Motor neuron (in vitro differentiated cells): Measurements from ENCODE around the gene CELF2. TPM values are rescaled to one million over a fixed set of nuclear protein-coding genes. Genes with fewer than 3 reads are reported as not detected.
A peak's percentile ranks its signal among the peaks of the same experiment; 100 is the strongest.

Source experiments
- ATAC-seq, 8 experiments: fragments of 200-7000 bp; cut with Tn5 transposase; replicated peaks in 6 of 8; 2 replicates each; pipeline ENCODE4 v1.8.0; 2021; ENCODE audit warnings: mild to moderate bottlenecking in 8 of 8, moderate library complexity in 8 of 8
- H3K27ac ChIP-seq, 2 donors: fragments of 250-450 bp; sonication (Bioruptor Pico); 2 replicates each; pipeline ENCODE4 v1.9.0; 2021; ENCODE audit warnings: antibody characterized with exemption in 2 of 2, mild to moderate bottlenecking in 2 of 2, moderate library complexity in 1 of 2
- H3K4me1 ChIP-seq, 2 donors: fragments of 250-450 bp; sonication (Bioruptor Pico); replicated peaks in 1 of 2; 2 replicates each; pipeline ENCODE4 v1.6.1; 2021; ENCODE audit warnings: antibody characterized with exemption in 2 of 2, mild to moderate bottlenecking in 2 of 2, moderate library complexity in 1 of 2
- H3K4me3 ChIP-seq, 5 donors: fragments of 250-450 bp; sonication (Bioruptor Pico); 2 replicates each; pipeline ENCODE4 v1.9.0; 2021; ENCODE audit warnings: antibody characterized with exemption in 5 of 5, mild to moderate bottlenecking in 5 of 5, moderate library complexity in 4 of 5
- WGBS, 10 experiments: fragments of 450-650 bp; shearing (Covaris generic); methylation state at CpG; one replicate each; pipeline ENCODE4 v1.0.0; 2022; 5-methylcytosine and 5-hydroxymethylcytosine counted together
- in situ Hi-C, 9 experiments: fragments of 400-800 bp; cut with MboI; loops; one replicate each; pipeline ENCODE4 v1.15.0; 2021; ENCODE audit warnings: low sequenced_read_pairs in 9 of 9, low pct_unique_long_range_greater_than_20kb in 2 of 9; ENCODE audit not compliant: unreplicated experiment in 9 of 9
- total RNA-seq, 8 experiments: library from RNA; unstranded; fragments of 300-600 nt; gene quantifications; 2 replicates each; pipeline versions ENCODE4 v1.2.3 to v1.2.4, GENCODE V29; 2022

Gene CELF2
- total RNA-seq, 8 experiments from 2014 or later: 10.4 to 60.9 (median 15.6) TPM

GRCh38 chr10:11249152-11249807, 231.6 kb downstream of the CELF2 start:
- WGBS, 10 experiments: 0 to 60% (median 26%) methylated on average over 1 to 9 of the region's 10 CpGs; no CpG with 5 or more reads in 1 of the 10 experiments
- peak overlapping the region in 1 of 2 donors; percentile 7 for H3K27ac ChIP-seq
- peaks cover 21% of the 10 kb centered on the region in 2 donors for H3K4me1 ChIP-seq
- in situ Hi-C loops: no loop called here
- H3K4me3 ChIP-seq: no peak overlapping the region
- ATAC-seq: peak in 6 of 8 experiments; percentile 41 to 87 (median 78)

- peak in 4 of 8 experiments; percentile 23 to 41 (median 31) for ATAC-seq
- Histone ChIP-seq H3K4me3 (no peak overlapping the region), H3K27ac (peak overlapping the region in 1 of 2 donors; percentile 7), H3K4me1 (peaks cover 21% of the 10 kb centered on the region in 2 donors)
- 13 to 67% (median 44%) methylated on average over 1 to 2 of the region's 2 CpGs for WGBS, 10 experiments
- in situ Hi-C loops: no loop called here
Observed at GRCh38 chr10:11249808-11250195, 232.1 kb downstream of the CELF2 start.

- WGBS, 10 experiments: 30 to 100% (median 82%) methylated on average over 1 to 4 of the region's 5 CpGs; no CpG with 5 or more reads in 2 of the 10 experiments
- in situ Hi-C loops: no loop called here
- H3K27ac ChIP-seq: no peak overlapping the region
- ATAC-seq: peak in 1 of 8 experiments; percentile 43
- no peak overlapping the region for H3K4me3 ChIP-seq
- H3K4me1 ChIP-seq: peaks cover 21% of the 10 kb centered on the region in 2 donors
Observed at GRCh38 chr10:11250304-11250703, 232.6 kb downstream of the CELF2 start.

- Histone ChIP-seq H3K27ac (no peak overlapping the region), H3K4me1 (peaks cover 22 to 29% of the 10 kb centered on the region in 2 donors), H3K4me3 (no peak overlapping the region)
- in situ Hi-C loops: no loop called here
- WGBS, 10 experiments: 14 to 100% (median 86%) methylated on average over 1 to 4 of the region's 7 CpGs; no CpG with 5 or more reads in 2 of the 10 experiments
- no peak for ATAC-seq
Observed at GRCh38 chr10:11252887-11253286, 235.2 kb downstream of the CELF2 start.

- Histone ChIP-seq H3K4me3 (no peak overlapping the region), H3K4me1 (peaks cover 25 to 32% of the 10 kb centered on the region in 2 donors), H3K27ac (no peak overlapping the region)
- in situ Hi-C loops: no loop called here
- no peak for ATAC-seq
- 56 to 100% (median 94%) methylated on average over 2 to 10 of the region's 10 CpGs for WGBS, 10 experiments
Observed at GRCh38 chr10:11253385-11254002, 235.8 kb downstream of the CELF2 start.

GRCh38 chr10:11255156-11255555, 237.5 kb downstream of the CELF2 start:
- ATAC-seq: no peak
- H3K4me3 ChIP-seq: no peak overlapping the region
- in situ Hi-C loops: no loop called here
- H3K27ac ChIP-seq: no peak overlapping the region
- peaks cover 9 to 17% of the 10 kb centered on the region in 2 donors for H3K4me1 ChIP-seq
- WGBS, 10 experiments: 86 to 100% (median 93%) methylated on average over 2 to 11 of the region's 12 CpGs; no CpG with 5 or more reads in 5 of the 10 experiments

GRCh38 chr10:11255796-11256444, 238.2 kb downstream of the CELF2 start:
- Histone ChIP-seq H3K4me1 (peaks cover 4 to 20% of the 10 kb centered on the region in 2 donors), H3K4me3 (no peak overlapping the region), H3K27ac (no peak overlapping the region)
- ATAC-seq: no peak
- 44 to 100% (median 68%) methylated on average over 2 to 7 of the region's 7 CpGs; no CpG with 5 or more reads in 3 of the 10 experiments for WGBS, 10 experiments
- in situ Hi-C loops: no loop called here

GRCh38 chr10:11256896-11257295, 239.2 kb downstream of the CELF2 start:
- Histone ChIP-seq H3K4me3 (no peak overlapping the region), H3K4me1 (peaks cover 4 to 20% of the 10 kb centered on the region in 2 donors), H3K27ac (no peak overlapping the region)
- in situ Hi-C loops: no loop called here
- ATAC-seq: no peak
- 40 to 95% (median 90%) methylated on average over 1 to 9 of the region's 13 CpGs; no CpG with 5 or more reads in 1 of the 10 experiments for WGBS, 10 experiments

GRCh38 chr10:11257440-11258090, 239.9 kb downstream of the CELF2 start:
- peak in 5 of 8 experiments; percentile 74 to 95 (median 92) for ATAC-seq
- Histone ChIP-seq H3K27ac (no peak overlapping the region), H3K4me1 (peaks cover 4 to 20% of the 10 kb centered on the region in 2 donors), H3K4me3 (no peak overlapping the region)
- WGBS, 10 experiments: 17 to 88% (median 50%) methylated on average over 1 to 12 of the region's 13 CpGs; no CpG with 5 or more reads in 1 of the 10 experiments
- in situ Hi-C loops: no loop called here

- no peak overlapping the region for H3K27ac ChIP-seq
- H3K4me1 ChIP-seq: peaks cover 13 to 36% of the 10 kb centered on the region in 2 donors
- in situ Hi-C loops: no loop called here
- ATAC-seq: peak in 2 of 8 experiments; percentile 20 to 52
- WGBS, 10 experiments: 0 to 85% (median 68%) methylated on average over 1 to 9 of the region's 9 CpGs; no CpG with 5 or more reads in 3 of the 10 experiments
- H3K4me3 ChIP-seq: no peak overlapping the region
Observed at GRCh38 chr10:11260170-11260569, 242.5 kb downstream of the CELF2 start.

GRCh38 chr10:11261143-11261542, 243.5 kb downstream of the CELF2 start:
- no peak for ATAC-seq
- WGBS, 10 experiments: 35 to 100% (median 90%) methylated on average over 1 to 6 of the region's 7 CpGs
- no peak overlapping the region for H3K27ac ChIP-seq
- no peak overlapping the region for H3K4me3 ChIP-seq
- in situ Hi-C loops: no loop called here
- peaks cover 21 to 46% of the 10 kb centered on the region in 2 donors for H3K4me1 ChIP-seq

- in situ Hi-C loops: no loop called here
- Histone ChIP-seq H3K27ac (no peak overlapping the region), H3K4me3 (no peak overlapping the region), H3K4me1 (peaks cover 29 to 51% of the 10 kb centered on the region in 2 donors)
- no peak for ATAC-seq
- 50 to 100% (median 93%) methylated on average over 1 to 3 of the region's 4 CpGs; no CpG with 5 or more reads in 1 of the 10 experiments for WGBS, 10 experiments
Observed at GRCh38 chr10:11261687-11262493, 244.2 kb downstream of the CELF2 start.
